HG03066 (cell line): ENCODE data around the gene OFD1.

Source experiments
- ATAC-seq: cut with Tn5 transposase; IDR thresholded peaks from one replicate; pipeline ENCODE4 v1.9.1; 2021; ENCODE audit warnings: low read depth; ENCODE audit not compliant: unreplicated experiment

OFD1 gene

DNA sequence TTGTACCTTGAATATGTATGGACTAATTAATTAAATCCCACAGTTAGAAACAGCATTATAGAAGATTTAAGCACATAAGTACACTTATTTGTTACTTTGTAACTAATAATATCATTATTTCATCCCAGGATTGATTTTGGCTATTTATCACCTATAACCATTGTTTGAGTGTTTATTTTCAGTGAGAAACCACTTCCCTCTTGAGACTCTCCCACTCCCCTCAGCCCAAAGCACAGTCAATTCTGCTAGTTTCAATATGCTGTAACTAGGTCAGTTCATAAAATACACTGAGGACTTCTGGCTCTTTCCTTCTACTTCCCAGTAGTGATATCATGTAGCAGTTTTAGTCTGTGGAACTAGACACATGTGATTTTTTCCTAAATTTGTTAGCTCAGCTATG, 16.3 kb downstream of the OFD1 start:
- peak; percentile 54 for ATAC-seq

DNA sequence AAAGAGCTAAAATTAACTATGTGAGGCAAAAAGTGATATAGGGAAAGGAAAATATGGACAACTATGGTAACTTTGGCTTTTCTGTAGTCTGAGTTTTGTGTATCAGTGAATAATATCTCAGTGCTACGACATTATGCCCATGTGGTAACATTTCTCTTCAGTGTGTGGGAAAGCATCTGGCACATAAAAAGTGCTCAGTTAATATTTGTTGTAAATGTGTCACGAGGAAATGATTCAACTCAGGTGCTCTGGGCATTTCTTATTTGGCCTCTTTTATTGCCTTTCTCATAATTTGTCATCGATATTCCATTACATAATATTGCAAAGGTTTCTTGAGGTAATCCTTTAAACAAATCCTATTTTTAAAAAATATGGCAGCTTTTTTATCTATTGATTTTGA, 17.6 kb downstream of the OFD1 start:
- ATAC-seq, result no peak

DNA sequence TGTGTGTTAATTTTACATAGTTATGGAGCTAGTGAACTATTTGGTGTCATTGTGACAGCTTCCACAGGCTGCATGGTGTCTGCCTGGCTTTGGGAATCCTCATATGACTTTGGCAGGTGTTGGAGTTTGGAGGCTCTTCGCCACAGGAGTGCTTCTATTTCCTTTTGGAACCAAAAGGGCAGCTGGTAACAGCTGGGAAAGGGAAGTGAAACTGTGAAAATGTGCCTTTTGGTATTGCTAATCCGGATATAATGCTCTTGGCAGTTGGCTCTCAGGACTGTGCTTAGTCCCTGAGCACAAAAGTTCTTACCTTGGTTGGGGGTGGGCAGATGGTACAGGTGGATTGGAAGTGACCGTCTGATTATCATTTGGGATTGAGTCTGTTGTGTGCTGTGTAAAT, 18.1 kb downstream of the OFD1 start:
- ATAC-seq, result peak; percentile 63

DNA sequence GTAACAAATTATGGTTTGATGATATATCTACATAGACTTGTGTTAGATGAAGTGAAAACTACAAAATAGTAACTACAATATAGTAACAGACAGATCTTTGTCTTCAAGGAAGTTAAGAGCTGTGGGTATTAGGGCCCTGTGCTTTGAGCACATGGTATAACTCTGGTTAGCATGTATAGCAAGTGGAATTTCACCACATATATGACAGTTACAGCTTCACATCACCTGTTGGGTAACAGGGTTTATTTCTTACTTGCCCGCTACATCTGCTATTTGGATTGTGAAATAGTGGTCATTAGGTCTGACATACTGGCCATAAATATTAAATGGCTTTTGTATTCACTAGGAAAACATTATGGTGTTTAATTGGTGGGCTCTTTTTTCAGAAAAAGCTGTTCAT, 20.2 kb downstream of the OFD1 start:
- ATAC-seq, result no peak

DNA sequence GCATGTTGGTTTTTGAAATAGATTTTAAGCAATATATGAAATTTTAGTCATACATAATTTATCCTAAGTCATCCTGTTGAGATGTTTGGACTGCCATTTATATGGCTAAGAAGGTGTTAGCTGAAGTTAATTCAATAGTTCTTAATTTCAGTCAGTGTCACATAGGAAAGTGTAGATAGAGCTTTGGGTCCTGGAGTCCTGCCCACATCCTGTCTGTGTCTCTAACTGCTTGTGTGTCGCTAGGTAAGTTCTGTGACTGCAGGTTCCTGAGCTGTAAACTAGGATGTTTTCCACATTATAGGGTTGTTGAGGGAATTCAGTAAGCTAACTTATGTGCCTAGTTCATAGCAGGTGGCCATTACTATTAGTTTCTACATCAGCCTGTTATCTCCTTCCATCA, 20.7 kb downstream of the OFD1 start:
- ATAC-seq, result no peak

DNA sequence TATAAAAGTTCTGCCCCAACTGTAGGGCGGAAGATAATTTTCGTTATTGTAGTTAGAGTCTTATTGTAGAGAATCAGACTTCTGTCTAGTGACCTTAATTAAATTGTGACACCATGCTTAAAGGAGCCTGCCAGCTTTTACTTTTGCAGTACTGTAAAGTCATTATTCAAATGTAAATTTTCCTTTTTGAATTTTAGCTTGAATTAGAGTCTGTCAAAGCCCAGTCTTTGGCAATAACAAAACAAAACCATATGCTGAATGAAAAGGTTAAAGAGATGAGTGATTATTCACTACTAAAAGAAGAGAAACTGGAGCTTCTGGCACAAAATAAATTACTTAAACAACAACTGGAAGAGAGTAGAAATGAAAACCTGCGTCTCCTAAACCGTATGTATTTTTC, 21.8 kb downstream of the OFD1 start:
- no peak for ATAC-seq

DNA sequence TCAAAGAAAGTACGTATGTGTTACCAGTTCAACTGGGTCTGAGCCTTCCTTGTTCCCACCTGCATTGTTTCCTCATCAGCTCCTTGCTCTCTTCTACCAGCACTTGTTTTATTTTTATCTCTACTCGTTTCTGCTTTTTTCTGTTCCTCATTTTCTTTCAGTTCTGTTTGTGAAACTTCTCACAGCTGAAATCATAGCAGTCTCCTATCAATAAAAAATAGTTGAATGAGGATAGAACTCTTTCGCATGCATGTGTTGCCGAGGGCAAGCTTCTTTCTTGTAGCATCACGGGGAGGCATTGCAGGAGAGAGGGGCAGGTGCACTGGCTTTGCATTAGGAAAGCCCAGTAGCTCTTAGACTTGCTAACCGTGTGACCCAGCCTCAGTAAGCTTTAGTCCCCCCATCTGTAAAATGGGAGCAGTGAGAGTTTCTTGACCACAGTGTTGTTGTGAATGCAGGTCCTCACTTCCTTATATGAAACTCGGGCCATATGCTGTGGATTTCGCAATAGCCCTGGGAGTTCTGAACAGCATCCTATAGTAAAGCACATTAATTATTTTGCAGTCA, 24.7 kb downstream of the OFD1 start:
- ATAC-seq, result peak; percentile 69

DNA sequence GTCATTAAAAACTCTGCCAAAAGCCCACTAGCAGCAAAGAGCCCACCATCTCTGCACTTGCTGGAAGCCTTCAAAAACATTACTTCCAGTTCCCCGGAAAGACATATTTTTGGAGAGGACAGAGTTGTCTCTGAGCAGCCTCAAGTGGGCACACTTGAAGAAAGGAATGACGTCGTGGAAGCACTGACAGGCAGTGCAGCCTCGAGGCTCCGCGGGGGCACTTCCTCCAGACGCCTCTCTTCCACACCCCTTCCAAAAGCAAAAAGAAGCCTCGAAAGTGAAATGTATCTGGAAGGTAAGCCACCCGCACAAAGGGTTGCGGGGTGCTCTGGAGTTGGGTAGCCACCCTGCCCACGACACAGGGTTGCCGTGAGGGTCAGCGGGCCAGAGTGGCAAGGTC, 25.9 kb downstream of the OFD1 start:
- ATAC-seq, result no peak

DNA sequence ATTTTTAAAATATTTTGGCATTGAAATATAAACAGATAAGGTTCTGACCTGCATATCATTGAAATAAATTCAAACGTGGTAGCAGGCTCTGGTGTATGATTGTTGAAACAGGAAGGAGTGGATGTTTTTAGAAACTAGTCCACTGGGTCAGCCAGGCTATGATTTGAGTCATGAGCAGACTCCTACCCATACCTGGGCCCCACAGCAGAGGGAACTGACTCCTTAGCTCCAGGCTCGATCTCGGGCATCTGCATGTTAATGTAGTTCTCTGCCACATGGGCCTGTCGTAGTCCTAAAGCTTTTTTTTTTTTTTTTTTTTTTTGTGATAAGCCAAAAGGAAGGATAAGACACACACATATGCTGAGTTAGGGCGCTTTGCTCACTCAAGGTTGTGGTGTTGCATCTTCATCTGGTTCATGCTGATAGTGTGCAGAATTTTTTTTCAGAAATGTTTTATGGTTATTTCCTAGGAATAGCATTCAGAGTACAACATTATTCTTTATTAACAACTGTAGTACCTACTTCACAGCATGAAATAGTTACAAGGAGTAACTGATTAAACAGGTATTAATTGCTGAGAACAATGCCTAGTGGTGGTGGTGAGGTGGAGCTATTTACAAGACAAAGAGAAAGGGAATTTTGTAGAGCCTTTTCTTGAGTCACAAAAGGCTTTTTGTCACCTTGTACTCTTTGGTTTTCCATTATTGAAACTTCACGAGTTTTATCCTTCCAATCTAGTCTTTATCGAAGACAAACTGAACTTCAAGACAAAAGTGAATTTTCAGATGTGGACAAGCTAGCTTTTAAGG, 27.3 kb downstream of the OFD1 start:
- no peak for ATAC-seq

DNA sequence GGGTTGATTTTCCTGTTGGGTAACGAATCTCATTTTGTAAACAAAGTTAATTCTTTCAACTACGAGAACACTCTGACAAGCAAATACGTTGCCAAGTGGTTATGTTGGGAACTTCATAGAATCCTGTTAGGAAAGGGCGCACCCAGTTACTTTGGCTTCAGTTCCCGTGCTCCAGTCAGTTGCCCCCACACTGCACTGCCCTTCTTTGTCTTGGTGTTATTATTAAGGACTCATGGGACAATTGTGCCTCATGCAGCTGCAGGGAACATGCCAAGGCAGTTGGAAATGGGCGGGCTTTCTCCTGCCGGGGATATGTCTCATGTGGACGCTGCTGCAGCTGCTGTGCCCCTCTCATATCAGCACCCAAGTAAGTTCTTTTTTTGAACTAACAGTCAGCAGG, 28.9 kb downstream of the OFD1 start:
- no peak for ATAC-seq

DNA sequence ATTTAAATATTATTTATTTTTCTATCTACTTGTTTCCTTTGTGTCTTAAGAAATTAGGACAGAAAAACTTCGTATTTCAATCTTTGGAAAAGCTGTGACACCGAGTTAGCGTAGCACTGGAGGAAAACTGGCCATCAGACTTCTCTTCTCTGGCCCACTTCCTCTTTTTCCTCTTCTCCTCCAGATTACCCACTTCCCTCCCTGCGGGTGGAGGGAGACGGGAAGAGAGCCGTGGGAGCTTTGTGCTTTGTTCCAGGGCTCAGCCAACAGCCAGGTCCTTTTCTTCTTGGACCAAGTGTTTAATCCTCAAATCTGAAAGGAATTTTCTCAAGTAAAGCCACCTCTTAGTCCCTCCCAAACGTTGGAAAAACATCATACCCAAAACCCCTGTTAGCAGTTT, 29.7 kb downstream of the OFD1 start:
- no peak for ATAC-seq

DNA sequence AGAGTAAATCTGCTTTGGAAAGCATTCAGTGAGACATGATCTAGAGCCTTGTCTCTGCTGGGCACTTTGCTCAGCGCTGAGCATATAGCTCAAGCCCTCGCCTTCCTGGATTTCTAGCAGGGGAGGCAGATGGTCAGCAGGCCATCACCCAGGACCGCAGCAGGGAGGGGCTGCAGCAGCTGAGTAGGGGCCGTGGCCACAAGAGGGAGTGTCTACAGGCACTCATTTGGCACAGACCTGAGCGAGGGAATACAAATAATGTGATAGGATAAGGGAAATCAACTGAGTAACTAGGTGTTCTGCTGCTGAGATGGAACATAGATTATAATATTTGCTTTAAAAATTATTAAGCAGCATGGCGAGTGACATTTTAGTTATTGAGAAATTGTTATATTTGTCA, 30.2 kb downstream of the OFD1 start:
- no peak for ATAC-seq

DNA sequence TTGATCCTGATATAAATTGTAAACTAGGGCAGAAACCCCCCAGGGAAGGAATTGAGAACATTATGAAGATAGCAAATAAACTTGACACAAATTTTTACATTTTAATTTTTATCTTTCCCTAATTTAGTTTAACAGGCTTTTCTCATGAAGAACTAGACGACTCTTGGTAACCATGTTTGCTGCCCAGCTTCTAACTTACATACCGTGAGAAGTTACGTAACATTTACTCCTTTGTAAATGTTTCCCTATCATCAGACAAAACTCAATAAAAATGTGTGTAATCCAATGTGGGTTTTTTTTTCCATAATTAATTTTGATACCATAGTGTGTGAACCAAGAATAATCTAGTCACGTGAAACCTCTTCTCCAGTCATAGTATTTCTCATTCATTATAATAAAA, 34.4 kb downstream of the OFD1 start:
- no peak for ATAC-seq

DNA sequence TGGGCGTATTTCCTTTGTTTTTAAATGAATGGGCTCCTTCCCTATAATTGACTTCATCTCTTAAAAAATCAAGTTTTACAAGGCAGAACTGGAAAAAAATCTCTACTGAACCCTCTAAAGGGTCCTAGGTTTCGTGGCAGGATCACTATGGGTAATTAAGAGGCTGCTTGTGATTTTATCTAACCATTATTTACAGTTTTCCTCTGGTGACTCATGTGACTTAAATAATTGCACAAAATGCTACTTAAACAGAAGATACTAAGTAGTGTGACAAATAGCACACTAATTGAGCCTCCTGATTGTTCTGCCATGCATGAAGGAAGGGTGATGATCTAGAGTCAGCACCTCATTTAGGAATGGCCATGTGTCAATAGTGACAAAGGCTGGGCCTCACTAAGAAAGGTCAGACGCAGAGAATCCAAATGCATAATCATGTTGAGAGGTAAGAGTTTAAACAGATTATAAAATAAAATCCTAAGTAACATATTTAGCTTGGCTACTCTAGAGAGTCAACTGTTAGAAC, 35.5 kb downstream of the OFD1 start:
- ATAC-seq, result no peak

DNA sequence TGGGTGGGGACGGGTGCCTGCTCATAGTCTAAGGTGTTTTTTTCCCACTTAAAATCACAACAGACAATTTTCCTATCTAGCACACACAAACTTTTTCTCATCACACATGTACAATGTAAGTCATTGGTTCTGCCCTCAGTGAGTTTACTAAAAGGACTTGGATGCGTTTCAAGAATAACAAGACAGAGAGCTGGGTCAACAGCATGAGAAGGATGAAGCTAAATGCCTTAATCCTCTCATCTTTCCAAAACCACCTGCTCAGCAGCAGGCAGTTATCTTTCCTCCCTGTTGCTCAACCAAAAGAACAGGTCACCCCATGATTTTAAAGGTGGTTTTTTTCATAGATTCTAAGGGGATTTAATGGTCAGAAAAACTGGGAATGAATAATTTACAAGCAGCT, 40.1 kb downstream of the OFD1 start:
- ATAC-seq, result no peak

DNA sequence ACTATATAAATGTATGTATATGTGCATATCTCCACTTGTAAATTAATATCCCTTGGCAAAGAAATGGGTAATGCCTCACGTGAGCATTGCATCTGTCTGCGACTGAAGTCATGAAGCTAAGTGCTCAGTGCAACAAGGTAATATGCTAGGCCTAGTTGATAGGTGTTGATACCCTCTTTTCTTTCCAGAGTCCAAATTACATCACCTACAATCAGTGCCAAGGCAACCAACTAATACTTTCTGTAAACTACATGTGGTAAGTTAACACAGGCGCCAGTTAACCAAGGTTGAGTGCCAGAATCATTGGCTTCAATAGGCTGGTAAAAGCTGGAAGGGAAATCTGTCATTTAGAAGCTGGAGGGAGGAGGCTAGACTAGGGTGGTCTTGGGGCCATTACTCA, 41.3 kb downstream of the OFD1 start:
- ATAC-seq, result no peak

DNA sequence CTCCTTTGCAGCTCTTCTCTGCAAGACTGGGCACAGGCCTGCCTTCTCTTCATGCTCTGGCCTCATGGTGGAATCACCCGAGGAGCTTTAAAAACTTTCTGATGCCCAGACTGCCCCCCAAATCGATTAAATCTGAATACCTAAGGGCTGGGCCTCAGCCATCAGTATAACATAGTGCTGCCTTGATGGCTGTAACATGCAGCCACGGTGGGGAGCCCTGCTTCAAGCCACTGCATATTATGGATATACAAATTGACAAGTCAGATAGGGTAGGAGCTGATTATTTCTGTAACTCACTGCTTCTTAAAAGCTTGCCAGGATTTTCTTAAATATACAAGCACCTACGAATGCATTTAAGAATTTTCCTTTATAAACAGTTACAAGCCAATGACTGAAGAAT, 41.8 kb downstream of the OFD1 start:
- ATAC-seq, result no peak

DNA sequence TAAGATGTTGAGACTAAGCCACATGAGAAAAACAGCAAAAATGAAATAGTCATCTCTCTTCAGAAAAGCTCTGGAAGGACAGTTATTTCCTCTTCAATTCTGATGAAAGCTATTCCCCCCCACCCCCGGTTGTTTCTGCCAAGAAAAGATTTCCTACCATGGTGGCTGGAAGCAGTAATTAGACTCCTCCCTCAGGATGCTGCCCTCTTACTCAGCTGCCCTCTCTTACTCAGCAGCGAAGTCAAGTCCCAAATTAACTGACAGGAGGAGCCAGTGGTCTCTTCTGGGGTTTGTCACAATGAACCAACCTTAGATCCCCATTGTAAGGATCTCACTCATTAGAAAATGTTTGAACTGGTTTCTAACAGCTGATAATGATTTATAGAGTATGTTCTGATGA, 44.4 kb downstream of the OFD1 start:
- no peak for ATAC-seq

DNA sequence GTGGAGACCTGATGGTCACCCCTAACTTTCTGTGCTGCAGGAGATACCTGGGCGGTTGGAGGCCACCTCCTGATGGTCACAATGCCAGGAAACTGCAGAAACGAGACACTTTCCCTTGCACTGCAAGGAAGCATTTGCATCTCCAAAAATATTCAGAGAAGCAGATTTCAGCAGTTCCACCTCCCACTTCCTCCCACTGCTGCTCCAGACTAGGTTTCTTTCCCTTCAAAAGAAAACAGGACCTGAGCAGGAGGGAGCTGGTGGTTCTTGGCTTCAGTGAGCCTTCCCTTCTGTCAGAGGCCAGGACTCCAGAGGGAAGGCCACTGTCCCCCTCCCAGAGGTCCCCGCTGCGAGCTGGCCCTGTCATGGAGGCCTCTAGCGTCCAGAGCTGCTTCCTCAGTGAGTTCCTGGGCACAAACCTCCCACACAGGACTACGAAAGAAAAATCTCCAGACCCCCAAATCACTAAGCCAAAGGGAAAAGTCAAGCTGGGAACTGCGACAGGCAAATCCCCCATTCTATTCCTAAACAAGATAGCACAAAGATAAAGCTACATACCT, 46.4 kb downstream of the OFD1 start:
- ATAC-seq, result no peak

DNA sequence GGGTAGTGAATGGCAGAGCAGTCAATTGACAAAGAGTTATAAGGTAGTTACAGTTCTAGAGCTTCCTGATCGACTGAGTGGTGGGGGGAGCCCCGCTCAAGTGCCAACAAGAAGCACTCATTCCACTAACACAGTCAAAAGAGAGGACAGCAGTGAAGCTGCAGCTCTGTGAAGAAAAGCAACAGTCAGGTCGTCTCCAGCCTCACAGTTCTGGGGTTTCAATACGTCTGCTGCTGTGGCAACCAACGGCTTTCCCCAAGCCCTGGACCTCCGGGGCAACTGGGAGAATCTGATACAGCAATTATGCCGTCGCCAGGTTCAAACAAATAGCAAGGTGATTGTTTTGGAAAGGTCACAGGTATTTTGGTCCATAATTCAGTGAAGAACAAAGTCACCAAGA, 51.5 kb downstream of the OFD1 start:
- no peak for ATAC-seq

DNA sequence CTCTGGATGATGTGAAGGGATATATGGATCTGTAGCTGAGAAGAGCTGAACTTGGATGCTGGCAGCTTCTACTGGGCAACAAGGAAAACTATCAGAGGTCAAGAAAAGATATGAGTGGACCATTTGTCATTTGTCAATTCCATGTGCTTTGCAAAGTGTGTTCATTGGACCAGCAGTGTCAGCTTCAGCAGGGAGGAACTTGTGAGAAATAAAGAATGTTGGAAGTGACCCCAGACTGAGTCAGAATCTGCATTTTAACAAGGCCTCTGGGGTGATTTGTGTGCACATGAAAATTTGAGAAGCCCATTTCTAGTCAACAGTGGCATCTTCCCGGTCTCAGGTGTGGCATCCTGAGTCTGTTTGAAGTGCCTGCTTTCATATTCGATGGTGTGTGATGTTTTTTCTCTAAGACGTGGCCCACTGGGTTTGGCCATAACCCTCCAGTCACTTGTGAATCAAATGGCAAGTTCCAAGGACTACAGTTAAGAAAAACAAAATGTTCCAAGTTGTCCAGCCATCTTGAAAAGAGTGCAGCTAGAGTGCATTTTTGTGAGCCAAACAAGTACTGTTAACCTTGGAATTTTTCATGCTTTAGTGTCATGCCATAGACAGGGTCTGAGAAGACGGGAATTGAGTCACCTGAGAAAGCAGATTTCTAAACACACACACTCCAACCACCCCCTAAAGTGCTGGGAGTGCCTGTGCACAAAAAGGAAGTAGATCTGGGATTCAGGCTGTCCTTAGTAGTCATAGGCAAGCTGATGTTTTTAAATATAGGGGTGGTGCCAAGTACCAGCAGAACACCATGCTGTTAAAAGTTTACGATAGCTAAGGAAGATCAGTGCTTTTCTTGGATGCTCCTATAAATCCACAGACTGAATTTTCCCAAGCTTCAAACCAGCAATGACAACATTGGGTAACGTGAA, 55.9 kb downstream of the OFD1 start:
- no peak for ATAC-seq
